Stomach (tissue), 9 donors: Measurements from ENCODE around the gene CSNK2A1. TPM values are rescaled to one million over a fixed set of nuclear protein-coding genes. Genes with fewer than 3 reads are reported as not detected.

Source experiments
- DNase-seq, 2 donors: peaks; one replicate each; pipeline versions ENCODE4 v3.0.0 to v3.0.0-alpha.2; 2013 to 2019
- H3K27ac ChIP-seq, 5 donors: fragments of 200-600 bp in 4 of 5; sonication (generic) in 4 of 5; one replicate each; pipeline ENCODE4 v1.5.1; 2013 to 2019; ENCODE audit warnings: mild to moderate bottlenecking in 1 of 5, moderate library complexity in 1 of 5
- H3K27me3 ChIP-seq, 3 donors: fragments of 200-600 bp; sonication (generic); one replicate each; pipeline ENCODE4 v1.5.1; 2017 to 2019; ENCODE audit warnings: mixed run types in 1 of 3
- H3K36me3 ChIP-seq, 4 donors: fragments of 200-600 bp; sonication (generic); 1 replicate in 3 of 4; 2 replicates in 1 of 4; pipeline ENCODE4 v1.5.1; 2016 to 2019
- H3K4me1 ChIP-seq, 4 donors: fragments of 200-600 bp; sonication (generic); one replicate each; pipeline ENCODE4 v1.5.1; 2016 to 2019
- H3K4me3 ChIP-seq, 4 donors: fragments of 200-600 bp; sonication (generic) in 3 of 4; one replicate each; pipeline ENCODE4 v1.5.1; 2016 to 2019; ENCODE audit warnings: mild to moderate bottlenecking in 1 of 4
- H3K9me3 ChIP-seq, 4 donors: fragments of 200-600 bp; sonication (generic); one replicate each; pipeline ENCODE4 v1.5.1; 2016 to 2019
- EP300 ChIP-seq: sonication (generic); formaldehyde crosslinking; IDR thresholded peaks from one replicate; pipeline ENCODE4 v1.6.1; 2017; ENCODE audit warnings: antibody characterized with exemption
- POLR2A ChIP-seq, 4 donors: fragments of 450-650 bp; IDR thresholded peaks; one replicate each; pipeline ENCODE4 v1.6.1; 2016; ENCODE audit warnings: antibody characterized with exemption in 4 of 4, control low read depth in 2 of 4, mild to moderate bottlenecking in 1 of 4, moderate library complexity in 1 of 4
- POLR2AphosphoS5 ChIP-seq, 3 donors: sonication (generic); formaldehyde crosslinking; IDR thresholded peaks; one replicate each; pipeline ENCODE4 v1.6.1; 2016; ENCODE audit warnings: antibody characterized with exemption in 3 of 3
- WGBS, 5 donors: extraction: QIAGEN DNeasy Blood & Tissue Kit in 3 of 5; methylation state at CpG; one replicate each; pipeline versions ENCODE4 v1.1.5 to v1.1.7; 2013 to 2018; 5-methylcytosine and 5-hydroxymethylcytosine counted together
- intact Hi-C: fragments of 100-400 bp; cut with DNase I; formaldehyde crosslinking; loops from one replicate; pipeline ENCODE4 v1.15.1; 2023; ENCODE audit warnings: low total_unique reads
- polyA plus RNA-seq, 3 donors: library from polyadenylated mRNA; stranded (reverse); fragments of 200-250 nt; gene quantifications; one replicate each; pipeline ENCODE4 v1.2.3, GENCODE V29; 2013
- total RNA-seq, 5 donors: library from RNA; depleted of rRNA; stranded (reverse); fragments of >200 nt; gene quantifications; one replicate each; pipeline versions ENCODE4 v1.1.0 to v1.2.3, GENCODE V29; 2014 to 2016
- TF ChIP-seq, protein P1 (sequence below), 7 experiments: fragments of 450-650 bp in 4 of 7; fragments of 200-600 bp in 3 of 7; sonication (generic) in 3 of 7; IDR thresholded peaks; one replicate each; pipeline ENCODE4 v1.5.1; 2016 to 2019; ENCODE audit warnings: antibody characterized with exemption in 7 of 7, control low read depth in 2 of 7, mild to moderate bottlenecking in 1 of 7
- donor health status: healthy with polysubstance abuse.
- donor health status: Bipolar disorder and iron deficiency.
- donor health status: healthy.

Gene CSNK2A1
- total and polyA plus RNA-seq, 8 donors: 22.6 to 164 (median 37.3) TPM

DNA sequence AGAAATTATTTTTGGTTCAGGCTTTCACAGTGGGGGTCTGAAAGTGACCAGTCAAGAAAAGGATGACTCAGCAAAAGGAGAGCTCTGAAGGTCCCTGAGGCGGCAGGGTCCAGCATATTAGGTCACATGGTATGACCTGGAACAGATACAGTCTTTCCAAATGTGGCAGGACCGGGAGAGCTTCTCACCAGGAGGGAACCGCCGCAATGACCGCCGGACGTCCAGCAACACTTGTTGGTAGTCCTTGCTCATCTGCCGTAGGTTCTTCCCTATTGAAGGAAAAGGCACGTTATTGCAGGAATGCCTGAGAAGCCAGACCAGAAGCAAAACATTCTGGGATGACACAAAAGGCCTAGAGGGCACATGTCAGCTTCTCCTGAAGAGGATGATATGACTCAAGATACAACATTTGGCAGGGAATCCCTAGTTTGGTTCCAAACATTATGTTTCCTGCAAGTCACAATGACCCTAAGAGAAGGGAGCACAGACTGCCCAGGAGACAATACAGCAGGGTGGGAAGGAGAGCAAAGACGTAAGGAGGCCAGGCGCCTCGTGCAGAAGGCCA is 98.6 kb downstream of the CSNK2A1 start:
- no peak for TF ChIP-seq EP300
- TF ChIP-seq POLR2A (IDR thresholded peaks at IDR 0.05): no peak
- TF ChIP-seq POLR2AphosphoS5 (IDR thresholded peaks at IDR 0.05): no peak
- TF ChIP-seq, protein P1, sequence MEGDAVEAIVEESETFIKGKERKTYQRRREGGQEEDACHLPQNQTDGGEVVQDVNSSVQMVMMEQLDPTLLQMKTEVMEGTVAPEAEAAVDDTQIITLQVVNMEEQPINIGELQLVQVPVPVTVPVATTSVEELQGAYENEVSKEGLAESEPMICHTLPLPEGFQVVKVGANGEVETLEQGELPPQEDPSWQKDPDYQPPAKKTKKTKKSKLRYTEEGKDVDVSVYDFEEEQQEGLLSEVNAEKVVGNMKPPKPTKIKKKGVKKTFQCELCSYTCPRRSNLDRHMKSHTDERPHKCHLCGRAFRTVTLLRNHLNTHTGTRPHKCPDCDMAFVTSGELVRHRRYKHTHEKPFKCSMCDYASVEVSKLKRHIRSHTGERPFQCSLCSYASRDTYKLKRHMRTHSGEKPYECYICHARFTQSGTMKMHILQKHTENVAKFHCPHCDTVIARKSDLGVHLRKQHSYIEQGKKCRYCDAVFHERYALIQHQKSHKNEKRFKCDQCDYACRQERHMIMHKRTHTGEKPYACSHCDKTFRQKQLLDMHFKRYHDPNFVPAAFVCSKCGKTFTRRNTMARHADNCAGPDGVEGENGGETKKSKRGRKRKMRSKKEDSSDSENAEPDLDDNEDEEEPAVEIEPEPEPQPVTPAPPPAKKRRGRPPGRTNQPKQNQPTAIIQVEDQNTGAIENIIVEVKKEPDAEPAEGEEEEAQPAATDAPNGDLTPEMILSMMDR (IDR thresholded peaks at IDR 0.05): no peak
- H3K4me1 ChIP-seq: peaks cover 6 to 35% (median 26%) of the 10 kb centered on the region in 4 donors
- WGBS, 5 donors: 75 to 82% (median 79%) methylated on average over 12 of the region's 12 CpGs
- peak overlapping the region in 3 of 5 donors; percentile 5 to 39 (median 14) for H3K27ac ChIP-seq
- H3K36me3 ChIP-seq: peaks cover 31 to 76% (median 74%) of the 10 kb centered on the region in 4 donors
- intact Hi-C loops: no loop called here
- no peak for DNase-seq
- no peak overlapping the region for H3K4me3 ChIP-seq
- H3K27me3 ChIP-seq: no peaks in the 10 kb centered on the region
- no peaks in the 10 kb centered on the region for H3K9me3 ChIP-seq

DNA sequence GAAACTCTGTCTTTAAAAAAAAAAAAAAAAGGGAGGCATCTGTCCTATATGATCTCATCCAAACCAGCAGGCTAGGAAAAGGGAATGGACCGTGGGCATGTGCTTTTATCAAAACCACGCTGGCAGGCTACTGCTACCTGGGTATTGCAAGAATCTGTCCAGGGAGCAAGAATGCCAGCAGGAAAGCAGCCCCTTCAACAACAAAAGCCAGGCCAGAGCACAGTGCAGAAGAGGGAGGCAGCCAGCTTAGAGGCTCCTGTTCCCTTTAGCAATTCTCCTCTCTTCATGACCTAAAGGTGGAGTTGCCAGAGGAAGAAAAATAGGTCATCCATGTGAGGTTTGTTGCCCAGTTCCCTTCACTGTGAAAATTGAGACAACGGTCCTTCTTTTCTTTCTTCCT is 99.5 kb downstream of the CSNK2A1 start:
- Histone ChIP-seq H3K36me3 (peaks cover 40 to 84% (median 82%) of the 10 kb centered on the region in 4 donors), H3K4me3 (no peak overlapping the region), H3K4me1 (peaks cover 6 to 41% (median 27%) of the 10 kb centered on the region in 4 donors), H3K9me3 (no peaks in the 10 kb centered on the region), H3K27ac (peak overlapping the region in 3 of 5 donors; percentile 11 to 18 (median 14)), H3K27me3 (no peaks in the 10 kb centered on the region)
- intact Hi-C loops: no loop called here
- TF ChIP-seq POLR2AphosphoS5 (IDR thresholded peaks at IDR 0.05) (no peak), EP300 (no peak), POLR2A (IDR thresholded peaks at IDR 0.05) (no peak)
- TF ChIP-seq, protein P1 (IDR thresholded peaks at IDR 0.05): no peak
- WGBS, 5 donors: 62 to 70% (median 67%) methylated on average over 3 of the region's 3 CpGs
- no peak for DNase-seq

DNA sequence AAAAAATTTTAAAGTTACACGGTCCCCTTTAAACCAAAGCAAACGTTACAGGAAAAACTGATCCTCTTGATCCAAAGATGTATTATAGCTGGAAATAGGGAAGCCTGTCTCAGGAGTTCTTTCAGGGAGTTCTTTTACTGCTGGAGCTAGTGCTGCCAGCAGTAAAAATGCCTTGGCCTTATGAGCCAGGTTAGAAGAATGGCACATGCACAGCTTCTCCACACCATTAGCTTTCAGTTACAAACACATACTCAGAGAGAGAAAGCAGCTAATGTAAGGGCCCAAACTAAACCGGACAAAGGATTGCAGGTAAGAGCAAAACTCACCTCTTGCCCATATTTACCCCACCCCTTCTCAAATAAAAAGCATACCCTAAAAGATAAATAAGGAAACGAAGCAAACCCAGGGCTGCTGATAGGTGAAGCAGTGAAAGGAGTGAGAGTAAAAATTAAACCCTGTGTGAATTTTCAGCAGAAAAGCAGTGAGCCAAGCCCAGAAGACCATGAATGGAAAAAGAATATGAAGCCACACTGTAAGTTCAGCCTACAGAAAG is 100.3 kb downstream of the CSNK2A1 start:
- H3K9me3 ChIP-seq: no peaks in the 10 kb centered on the region
- no peak for TF ChIP-seq POLR2A (IDR thresholded peaks at IDR 0.05)
- no peak for TF ChIP-seq POLR2AphosphoS5 (IDR thresholded peaks at IDR 0.05)
- no peak for TF ChIP-seq EP300
- TF ChIP-seq, protein P1 (IDR thresholded peaks at IDR 0.05): no peak
- no peak overlapping the region for H3K4me3 ChIP-seq
- H3K27me3 ChIP-seq: no peaks in the 10 kb centered on the region
- H3K4me1 ChIP-seq: peaks cover 9 to 49% (median 28%) of the 10 kb centered on the region in 4 donors
- DNase-seq: peak in 1 of 2 donors; percentile 56
- H3K27ac ChIP-seq: peak overlapping the region in 3 of 5 donors; percentile 11 to 53 (median 18)
- intact Hi-C loops: no loop called here
- whole genome bisulfite sequencing, 5 donors: 38 to 61% (median 59%) methylated on average over 4 of the region's 4 CpGs
- H3K36me3 ChIP-seq: peaks cover 45 to 93% (median 90%) of the 10 kb centered on the region in 4 donors

DNA sequence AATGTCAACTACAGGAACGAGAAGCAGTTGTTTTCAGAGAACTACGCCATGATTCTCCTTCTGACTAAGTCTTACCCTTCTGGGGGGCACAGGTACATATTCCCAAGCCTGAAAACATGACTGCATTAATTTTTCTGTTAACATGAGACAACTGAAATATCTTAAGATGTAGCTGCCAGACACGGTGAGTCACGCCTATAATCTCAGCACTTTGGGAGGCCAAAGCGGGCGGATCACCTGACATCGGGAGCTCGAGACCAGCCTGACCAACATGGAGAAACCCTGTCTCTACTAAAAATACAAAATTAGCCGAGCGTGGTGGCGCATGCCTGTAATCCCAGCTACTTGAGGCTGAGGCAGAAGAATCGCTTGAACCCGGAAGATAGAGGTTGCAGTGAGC is 103.0 kb downstream of the CSNK2A1 start:
- peaks cover 69 to 100% (median 98%) of the 10 kb centered on the region in 4 donors for H3K36me3 ChIP-seq
- H3K27me3 ChIP-seq: no peaks in the 10 kb centered on the region
- no peak for DNase-seq
- no peaks in the 10 kb centered on the region for H3K9me3 ChIP-seq
- TF ChIP-seq POLR2AphosphoS5 (IDR thresholded peaks at IDR 0.05): no peak
- TF ChIP-seq, protein P1 (IDR thresholded peaks at IDR 0.05): no peak
- TF ChIP-seq POLR2A (IDR thresholded peaks at IDR 0.05): no peak
- TF ChIP-seq EP300: no peak
- intact Hi-C loops: no loop called here
- peaks cover 16 to 51% (median 20%) of the 10 kb centered on the region in 4 donors for H3K4me1 ChIP-seq
- H3K4me3 ChIP-seq: no peak overlapping the region
- 90 to 93% (median 93%) methylated on average over 13 of the region's 13 CpGs for WGBS, 5 donors
- no peak overlapping the region for H3K27ac ChIP-seq
